ENCODE data around the gene TBX18.

The TBX18 gene

DNA sequence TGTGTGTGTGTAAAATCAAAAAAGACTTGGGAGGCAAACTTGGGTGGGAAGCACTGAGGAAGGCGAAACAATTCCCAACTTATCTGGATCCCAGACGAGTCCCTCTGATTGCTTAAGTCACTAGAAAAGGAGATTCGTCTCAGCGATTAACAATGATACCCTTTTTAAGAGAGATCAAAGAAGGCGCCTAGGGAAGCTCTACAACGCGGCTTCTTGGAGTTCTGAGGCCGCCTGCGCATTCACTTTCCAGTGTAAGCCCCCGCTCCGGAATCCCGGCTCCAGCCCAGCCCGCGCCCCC lies 8.7 kb upstream of the TBX18 start:
- Histone ChIP-seq H3K27me3 (replicated peaks; ENCODE audit: control insufficient read depth, insufficient read depth, low read length) (no peaks in the 10 kb centered on the region; the same call in 1 of the 2 replicates), H3K36me3 (ENCODE audit: control insufficient read depth, insufficient read depth, low read length) (no peaks in the 10 kb centered on the region), H3K4me3 (replicated peaks; ENCODE audit: low read depth, low read length) (no peak overlapping the region)
- TF ChIP-seq, protein P1, sequence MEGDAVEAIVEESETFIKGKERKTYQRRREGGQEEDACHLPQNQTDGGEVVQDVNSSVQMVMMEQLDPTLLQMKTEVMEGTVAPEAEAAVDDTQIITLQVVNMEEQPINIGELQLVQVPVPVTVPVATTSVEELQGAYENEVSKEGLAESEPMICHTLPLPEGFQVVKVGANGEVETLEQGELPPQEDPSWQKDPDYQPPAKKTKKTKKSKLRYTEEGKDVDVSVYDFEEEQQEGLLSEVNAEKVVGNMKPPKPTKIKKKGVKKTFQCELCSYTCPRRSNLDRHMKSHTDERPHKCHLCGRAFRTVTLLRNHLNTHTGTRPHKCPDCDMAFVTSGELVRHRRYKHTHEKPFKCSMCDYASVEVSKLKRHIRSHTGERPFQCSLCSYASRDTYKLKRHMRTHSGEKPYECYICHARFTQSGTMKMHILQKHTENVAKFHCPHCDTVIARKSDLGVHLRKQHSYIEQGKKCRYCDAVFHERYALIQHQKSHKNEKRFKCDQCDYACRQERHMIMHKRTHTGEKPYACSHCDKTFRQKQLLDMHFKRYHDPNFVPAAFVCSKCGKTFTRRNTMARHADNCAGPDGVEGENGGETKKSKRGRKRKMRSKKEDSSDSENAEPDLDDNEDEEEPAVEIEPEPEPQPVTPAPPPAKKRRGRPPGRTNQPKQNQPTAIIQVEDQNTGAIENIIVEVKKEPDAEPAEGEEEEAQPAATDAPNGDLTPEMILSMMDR (IDR thresholded peaks at IDR 0.05; ENCODE audit: insufficient read depth, low read length, poor library complexity, severe bottlenecking) = no peak
- DNase-seq (ENCODE audit: extremely low read depth, insufficient read length) = no peak

DNA sequence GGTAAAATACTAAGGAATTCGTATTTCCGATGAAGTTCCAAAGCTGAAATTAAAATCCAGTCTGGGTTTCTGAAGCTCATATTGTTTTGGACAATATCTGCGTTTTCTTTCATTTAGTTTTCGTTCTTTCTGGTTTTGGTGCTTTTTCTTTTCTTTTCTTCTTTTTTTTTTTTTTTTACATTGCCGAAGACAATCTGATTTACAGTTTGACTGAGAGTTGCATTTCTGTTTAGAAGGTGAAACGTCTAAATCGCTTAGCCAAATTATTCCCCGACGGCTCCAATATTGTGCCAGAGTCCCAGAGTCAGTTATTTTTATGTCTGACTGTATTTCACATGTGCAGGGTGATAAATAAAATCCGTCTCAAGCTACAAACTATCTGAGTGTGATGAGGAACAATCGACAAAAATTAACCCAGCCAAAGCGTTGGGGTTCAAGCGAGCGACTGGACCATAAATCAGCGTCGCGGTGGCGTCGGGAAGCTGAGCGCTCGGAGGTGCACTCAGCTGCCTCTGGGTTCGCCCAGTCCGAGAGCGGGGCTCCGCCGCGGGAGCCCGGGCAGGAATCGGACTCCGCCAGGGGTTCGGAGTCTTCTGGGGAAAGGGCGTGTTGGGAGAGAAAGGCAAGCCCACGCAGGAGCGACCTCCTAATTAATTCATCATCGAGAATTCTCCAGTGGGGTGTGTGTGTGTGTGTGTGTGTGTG lies 8.2 kb upstream of the TBX18 start:
- TF ChIP-seq, protein P1 (IDR thresholded peaks at IDR 0.05; ENCODE audit: insufficient read depth, low read length, poor library complexity, severe bottlenecking) = no peak
- no peak for DNase-seq (ENCODE audit: extremely low read depth, insufficient read length)
- no peaks in the 10 kb centered on the region for H3K36me3 ChIP-seq (ENCODE audit: control insufficient read depth, insufficient read depth, low read length)
- no peak overlapping the region for H3K4me3 ChIP-seq (replicated peaks; ENCODE audit: low read depth, low read length)
- H3K27me3 ChIP-seq (replicated peaks; ENCODE audit: control insufficient read depth, insufficient read depth, low read length) = no peaks in the 10 kb centered on the region; the same call in 1 of the 2 replicates

DNA sequence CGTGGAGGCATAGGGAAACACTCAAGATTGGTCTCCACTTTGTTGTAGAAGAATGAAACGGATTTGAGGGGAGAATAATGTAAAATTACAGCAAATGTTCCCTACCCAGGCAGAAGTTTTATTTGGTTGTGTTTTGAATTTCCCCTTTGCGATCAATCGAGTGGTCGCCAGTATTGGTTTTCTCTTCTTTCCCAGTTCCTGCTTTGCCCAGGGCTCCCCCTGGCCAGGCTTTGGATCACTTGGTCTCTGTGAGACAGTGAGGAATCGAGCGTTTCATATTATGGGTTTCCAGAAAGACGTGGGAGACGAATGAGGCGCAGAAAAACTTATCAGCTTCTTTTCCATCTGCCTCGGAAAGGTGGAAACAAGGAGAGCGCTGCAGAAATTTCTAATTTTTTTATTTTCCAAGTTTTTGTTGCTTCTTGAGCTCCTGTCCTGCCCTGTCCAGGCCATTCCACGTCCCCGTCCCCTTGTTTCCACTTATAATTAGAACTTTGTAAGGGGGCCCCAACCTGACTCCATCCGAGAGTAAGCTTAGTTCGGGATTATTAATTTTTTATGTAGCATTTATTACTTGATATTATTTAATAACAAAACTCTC lies 7.5 kb upstream of the TBX18 start:
- no peaks in the 10 kb centered on the region for H3K36me3 ChIP-seq (ENCODE audit: control insufficient read depth, insufficient read depth, low read length)
- TF ChIP-seq, protein P1 (IDR thresholded peaks at IDR 0.05; ENCODE audit: insufficient read depth, low read length, poor library complexity, severe bottlenecking) = no peak
- DNase-seq (ENCODE audit: extremely low read depth, insufficient read length) = no peak
- H3K27me3 ChIP-seq (replicated peaks; ENCODE audit: control insufficient read depth, insufficient read depth, low read length) = no peaks in the 10 kb centered on the region; the same call in 1 of the 2 replicates
- H3K4me3 ChIP-seq (replicated peaks; ENCODE audit: low read depth, low read length) = no peak overlapping the region

DNA sequence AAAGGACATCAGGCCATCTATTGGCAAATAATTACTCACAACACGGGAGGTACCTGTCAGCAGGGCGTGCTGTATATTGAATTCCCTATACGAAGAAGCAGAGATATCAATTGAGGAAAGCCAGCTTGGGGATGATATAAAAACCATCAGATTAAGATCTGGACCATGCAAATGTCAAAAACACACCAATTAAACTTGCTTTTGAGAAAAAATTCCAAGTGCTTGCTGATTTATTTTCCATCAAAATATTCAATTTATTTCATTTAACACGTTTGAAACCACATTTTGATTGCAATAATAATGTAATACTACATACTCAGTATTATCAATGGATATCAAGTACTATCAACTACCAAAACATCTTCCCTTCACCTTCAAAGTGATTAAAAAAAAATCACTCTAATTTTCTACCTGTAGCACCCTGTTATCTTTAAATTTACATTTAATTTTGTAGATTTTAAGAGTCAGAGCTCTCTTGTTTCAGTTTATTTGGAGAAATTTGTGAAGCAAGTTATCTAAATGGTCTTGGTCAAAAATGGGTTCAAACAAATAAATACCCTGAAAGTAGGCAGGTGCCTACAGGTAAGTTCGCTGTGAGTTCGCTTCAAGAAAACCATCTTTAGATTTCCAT lies 6.8 kb upstream of the TBX18 start:
- DNase-seq (ENCODE audit: extremely low read depth, insufficient read length) = no peak
- Histone ChIP-seq H3K27me3 (replicated peaks; ENCODE audit: control insufficient read depth, insufficient read depth, low read length) (no peaks in the 10 kb centered on the region; the same call in 1 of the 2 replicates), H3K4me3 (replicated peaks; ENCODE audit: low read depth, low read length) (no peak overlapping the region), H3K36me3 (ENCODE audit: control insufficient read depth, insufficient read depth, low read length) (no peaks in the 10 kb centered on the region)
- TF ChIP-seq, protein P1 (IDR thresholded peaks at IDR 0.05; ENCODE audit: insufficient read depth, low read length, poor library complexity, severe bottlenecking) = no peak

DNA sequence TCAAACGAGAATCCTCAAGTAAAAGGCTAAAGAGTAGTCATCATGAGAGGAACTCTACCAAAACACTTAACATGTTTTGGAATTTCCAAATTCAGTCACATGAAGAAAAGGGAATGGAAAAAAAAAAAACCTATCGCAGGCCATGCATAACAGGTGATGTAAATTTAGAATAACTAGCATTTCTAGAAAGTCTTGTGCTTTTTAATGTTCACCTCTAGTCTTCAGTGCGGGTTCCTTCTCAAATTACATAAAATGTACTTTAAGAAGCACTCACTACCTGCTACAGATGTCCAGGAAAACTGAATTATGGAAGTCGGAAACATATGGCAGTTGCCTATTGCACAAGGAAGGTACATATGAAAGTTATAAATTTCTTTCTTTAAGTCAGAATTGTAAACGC lies 6.1 kb upstream of the TBX18 start:
- DNase-seq (ENCODE audit: extremely low read depth, insufficient read length) = no peak
- TF ChIP-seq, protein P1 (IDR thresholded peaks at IDR 0.05; ENCODE audit: insufficient read depth, low read length, poor library complexity, severe bottlenecking) = no peak

More for the DNA sequence above, 6.1 kb upstream of the TBX18 start:
- no peaks in the 10 kb centered on the region for H3K36me3 ChIP-seq (ENCODE audit: control insufficient read depth, insufficient read depth, low read length)
- H3K4me3 ChIP-seq (replicated peaks; ENCODE audit: low read depth, low read length) = no peak overlapping the region
- no peaks in the 10 kb centered on the region; the same call in 1 of the 2 replicates for H3K27me3 ChIP-seq (replicated peaks; ENCODE audit: control insufficient read depth, insufficient read depth, low read length)

Data from GM06990 (cell line).